Trophoblast cell (in vitro differentiated cells and primary cell): ENCODE results near the gene FGG. TPM values are rescaled to one million over a fixed set of nuclear protein-coding genes. Genes with fewer than 3 reads are reported as not detected.

ENCODE experiments used
- DNase-seq, 2 donors: peaks; one replicate each; pipeline ENCODE4 v3.0.0-alpha.2; 2016
- H2AFZ ChIP-seq: 2 replicates; pipeline ENCODE4 v1.6.1; 2013; ENCODE audit warnings: low read length, moderate library complexity, mild to moderate bottlenecking; ENCODE audit not compliant: insufficient read depth, poor library complexity
- H2AK5ac ChIP-seq: 2 replicates; pipeline ENCODE4 v1.6.1; 2013; ENCODE audit warnings: mild to moderate bottlenecking, low read length
- H2BK120ac ChIP-seq: 2 replicates; pipeline ENCODE4 v1.6.1; 2013; ENCODE audit warnings: low read length, mild to moderate bottlenecking, moderate library complexity; ENCODE audit not compliant: insufficient read depth, poor library complexity
- H2BK12ac ChIP-seq: 2 replicates; pipeline ENCODE4 v1.6.1; 2013; ENCODE audit warnings: mild to moderate bottlenecking, low read length, moderate library complexity
- H2BK5ac ChIP-seq: 2 replicates; pipeline ENCODE4 v1.6.1; 2013; ENCODE audit warnings: low read length, low read depth, moderate library complexity, mild to moderate bottlenecking; ENCODE audit not compliant: poor library complexity
- H3K14ac ChIP-seq: 2 replicates; pipeline ENCODE4 v1.6.1; 2013; ENCODE audit warnings: mild to moderate bottlenecking, low read length
- H3K18ac ChIP-seq: 2 replicates; pipeline ENCODE4 v1.6.1; 2013; ENCODE audit warnings: mild to moderate bottlenecking, low read length
- H3K23ac ChIP-seq: 2 replicates; pipeline ENCODE4 v1.6.1; 2013; ENCODE audit warnings: low read length
- H3K27ac ChIP-seq: 2 replicates; pipeline ENCODE4 v1.5.1; 2013; ENCODE audit warnings: low read depth, mild to moderate bottlenecking, inconsistent platforms, low read length, moderate library complexity
- H3K27me3 ChIP-seq: 2 replicates; pipeline ENCODE4 v1.6.1; 2013; ENCODE audit warnings: inconsistent platforms, mild to moderate bottlenecking, low read length, moderate library complexity; ENCODE audit not compliant: insufficient read depth
- H3K36me3 ChIP-seq, 2 experiments: 1 replicate in 1 of 2; 2 replicates in 1 of 2; pipeline ENCODE4 v1.6.1; 2013; ENCODE audit warnings: low read length in 2 of 2, mild to moderate bottlenecking in 2 of 2, moderate library complexity in 1 of 2; ENCODE audit not compliant: insufficient read depth in 2 of 2, control insufficient read depth in 1 of 2
- H3K4ac ChIP-seq: 2 replicates; pipeline ENCODE4 v1.6.1; 2013; ENCODE audit warnings: low read depth, mild to moderate bottlenecking, low read length, moderate library complexity
- H3K4me1 ChIP-seq, 2 experiments: 1 replicate in 1 of 2; 2 replicates in 1 of 2; pipeline ENCODE4 v1.6.1; 2013; ENCODE audit warnings: low read length in 2 of 2, mild to moderate bottlenecking in 2 of 2, moderate library complexity in 1 of 2; ENCODE audit not compliant: insufficient read depth in 2 of 2, control insufficient read depth in 1 of 2
- H3K4me2 ChIP-seq: 2 replicates; pipeline ENCODE4 v1.6.1; 2013; ENCODE audit warnings: inconsistent platforms, mild to moderate bottlenecking, low read length, moderate library complexity
- H3K4me3 ChIP-seq: 2 replicates; pipeline ENCODE4 v1.5.1; 2013; ENCODE audit warnings: mild to moderate bottlenecking, low read depth, low read length, inconsistent platforms
- H3K79me1 ChIP-seq: one replicate; pipeline ENCODE4 v1.6.1; 2013; ENCODE audit warnings: low read length
- H3K79me2 ChIP-seq: 2 replicates; pipeline ENCODE4 v1.6.1; 2013; ENCODE audit warnings: low read length, mild to moderate bottlenecking; ENCODE audit not compliant: control insufficient read depth, insufficient read depth, poor library complexity
- H3K9ac ChIP-seq: 2 replicates; pipeline ENCODE4 v1.6.1; 2013; ENCODE audit warnings: mild to moderate bottlenecking, low read length
- H3K9me3 ChIP-seq: 2 replicates; pipeline ENCODE4 v1.6.1; 2013; ENCODE audit warnings: low read depth, mild to moderate bottlenecking, control low read depth, inconsistent platforms, low read length; ENCODE audit not compliant: insufficient read depth
- H4K12ac ChIP-seq: 2 replicates; pipeline ENCODE4 v1.6.1; 2013; ENCODE audit warnings: low read depth, mild to moderate bottlenecking, low read length, moderate library complexity
- H4K8ac ChIP-seq: 2 replicates; pipeline ENCODE4 v1.6.1; 2013; ENCODE audit warnings: low read depth, mild to moderate bottlenecking, low read length, moderate library complexity
- H4K91ac ChIP-seq: one replicate; pipeline ENCODE4 v1.6.1; 2013; ENCODE audit warnings: low read depth, mild to moderate bottlenecking, low read length, moderate library complexity
- WGBS: extraction: QIAGEN DNeasy Blood & Tissue Kit; methylation state at CpG from one replicate; pipeline ENCODE4 v1.1.7; 2013; ENCODE audit warnings: missing lambda C conversion rate; ENCODE audit not compliant: insufficient read length, insufficient coverage; ENCODE audit errors: extremely low coverage; 5-methylcytosine and 5-hydroxymethylcytosine counted together
- polyA plus RNA-seq: library from polyadenylated mRNA; stranded (reverse); fragments of 200-250 nt; gene quantifications from 2 replicates; pipeline ENCODE4 v1.2.3, GENCODE V29; 2013

Gene FGG
- polyA plus RNA-seq, result 0.03 and 0.06 TPM in 2 replicates

GRCh38 chr4:154612472-154613414 is at the start of gene FGG:
Gene FGG (minus strand): TSS chr4:154612656. CDS start chr4:154612609, 47 bp downstream.
- Histone ChIP-seq H3K27ac (no peak within 1 kb of the TSS), H4K91ac (no peak within 1 kb of the TSS), H3K9me3 (no peaks in the 10 kb centered on the region), H2BK12ac (no peak within 1 kb of the TSS), H2BK120ac (no peak within 1 kb of the TSS), H3K79me2 (no peaks in the 10 kb centered on the region), H3K23ac (no peak within 1 kb of the TSS), H2AK5ac (no peak within 1 kb of the TSS), H3K36me3 (no peaks in the 10 kb centered on the region), H4K12ac (no peak within 1 kb of the TSS), H3K4me3 (no peak within 1 kb of the TSS), H3K4me2 (no peak within 1 kb of the TSS), H2AFZ (no peak within 1 kb of the TSS), H3K4ac (no peak within 1 kb of the TSS), H3K14ac (no peak within 1 kb of the TSS), H4K8ac (no peak within 1 kb of the TSS), H3K27me3 (no peaks in the 10 kb centered on the region), H3K18ac (no peak within 1 kb of the TSS), H3K4me1 (no peaks in the 10 kb centered on the region), H2BK5ac (no peak within 1 kb of the TSS), H3K79me1 (no peaks in the 10 kb centered on the region), H3K9ac (no peak within 1 kb of the TSS)
- DNase-seq, result no peak
- no CpG with 5 or more reads among the region's 7 CpGs for WGBS

- H3K27me3 ChIP-seq, result no peaks in the 10 kb centered on the region
- H3K9ac ChIP-seq, result no peak overlapping the region
- no peak overlapping the region for H3K4me3 ChIP-seq
- DNase-seq, result no peak
- no peaks in the 10 kb centered on the region for H3K4me1 ChIP-seq
- H4K12ac ChIP-seq, result no peak overlapping the region
- no peak overlapping the region for H3K4me2 ChIP-seq
- H2BK120ac ChIP-seq, result no peak overlapping the region
- no peaks in the 10 kb centered on the region for H3K79me1 ChIP-seq
- no peaks in the 10 kb centered on the region for H3K9me3 ChIP-seq
- H4K8ac ChIP-seq, result no peak overlapping the region
- no peak overlapping the region for H2AK5ac ChIP-seq
- no peak overlapping the region for H3K14ac ChIP-seq
- no peak overlapping the region for H3K27ac ChIP-seq
- H3K36me3 ChIP-seq, result no peaks in the 10 kb centered on the region
- no peak overlapping the region for H3K18ac ChIP-seq
- H2BK5ac ChIP-seq, result no peak overlapping the region
- no peak overlapping the region for H4K91ac ChIP-seq
- no peak overlapping the region for H2BK12ac ChIP-seq
- H3K4ac ChIP-seq, result no peak overlapping the region
- no peak overlapping the region for H2AFZ ChIP-seq
- H3K79me2 ChIP-seq, result no peaks in the 10 kb centered on the region
- H3K23ac ChIP-seq, result no peak overlapping the region
- no CpG with 5 or more reads among the region's 3 CpGs for WGBS
Measured at GRCh38 chr4:154660052-154660451, 47.6 kb upstream of the FGG start.

GRCh38 chr4:154658680-154659405 is 46.4 kb upstream of the FGG start:
- Histone ChIP-seq H3K79me1 (no peaks in the 10 kb centered on the region), H3K4me1 (no peaks in the 10 kb centered on the region), H4K8ac (no peak overlapping the region), H3K9ac (no peak overlapping the region), H3K79me2 (no peaks in the 10 kb centered on the region), H3K14ac (no peak overlapping the region), H3K36me3 (no peaks in the 10 kb centered on the region), H2AK5ac (no peak overlapping the region), H2BK12ac (no peak overlapping the region), H3K27ac (no peak overlapping the region), H2AFZ (no peak overlapping the region), H3K27me3 (no peaks in the 10 kb centered on the region), H3K4me2 (no peak overlapping the region), H3K9me3 (no peaks in the 10 kb centered on the region), H2BK120ac (no peak overlapping the region), H3K18ac (no peak overlapping the region), H4K91ac (no peak overlapping the region), H3K23ac (no peak overlapping the region), H3K4ac (no peak overlapping the region), H3K4me3 (no peak overlapping the region), H4K12ac (no peak overlapping the region), H2BK5ac (no peak overlapping the region)
- no peak for DNase-seq
- no CpG with 5 or more reads among the region's 11 CpGs for WGBS

GRCh38 chr4:154643493-154643892 is 31.0 kb upstream of the FGG start:
- no peak overlapping the region for H3K4me3 ChIP-seq
- H3K4me1 ChIP-seq, result no peaks in the 10 kb centered on the region
- H3K4ac ChIP-seq, result no peak overlapping the region
- no peak for DNase-seq
- WGBS, result no CpG with 5 or more reads among the region's 2 CpGs
- H4K12ac ChIP-seq, result no peak overlapping the region
- no peak overlapping the region for H3K4me2 ChIP-seq
- no peak overlapping the region for H3K23ac ChIP-seq
- H3K27me3 ChIP-seq, result no peaks in the 10 kb centered on the region
- no peak overlapping the region for H3K9ac ChIP-seq
- no peak overlapping the region for H4K8ac ChIP-seq
- no peak overlapping the region for H2BK12ac ChIP-seq
- no peak overlapping the region for H2AFZ ChIP-seq
- H2BK5ac ChIP-seq, result no peak overlapping the region
- no peaks in the 10 kb centered on the region for H3K79me2 ChIP-seq
- no peak overlapping the region for H3K27ac ChIP-seq
- H2BK120ac ChIP-seq, result no peak overlapping the region
- no peaks in the 10 kb centered on the region for H3K9me3 ChIP-seq
- H3K18ac ChIP-seq, result no peak overlapping the region
- no peak overlapping the region for H2AK5ac ChIP-seq
- H3K36me3 ChIP-seq, result no peaks in the 10 kb centered on the region
- H3K79me1 ChIP-seq, result no peaks in the 10 kb centered on the region
- H3K14ac ChIP-seq, result no peak overlapping the region
- H4K91ac ChIP-seq, result no peak overlapping the region
